Measurements from ENCODE around the gene GGTLC1.

DNA sequence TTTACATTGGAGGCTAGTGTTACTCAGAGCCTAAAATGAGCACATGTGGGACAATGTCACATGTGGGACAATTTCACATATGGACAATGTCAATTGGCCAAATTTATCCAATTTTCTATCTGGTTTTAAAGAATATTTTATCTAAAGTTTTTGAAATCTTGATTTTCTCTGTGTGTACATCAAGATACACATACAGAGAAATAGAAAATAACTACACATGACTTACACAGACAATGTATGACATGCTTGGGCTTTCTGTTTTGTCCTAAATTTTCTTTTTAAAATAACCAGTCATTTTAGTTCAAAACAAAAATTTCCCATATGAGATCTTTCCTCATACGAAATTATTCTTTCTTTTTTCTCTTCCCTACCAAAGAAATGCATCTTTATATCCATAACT is 24.6 kb downstream of the GGTLC1 start:
- TF ChIP-seq, protein P1, sequence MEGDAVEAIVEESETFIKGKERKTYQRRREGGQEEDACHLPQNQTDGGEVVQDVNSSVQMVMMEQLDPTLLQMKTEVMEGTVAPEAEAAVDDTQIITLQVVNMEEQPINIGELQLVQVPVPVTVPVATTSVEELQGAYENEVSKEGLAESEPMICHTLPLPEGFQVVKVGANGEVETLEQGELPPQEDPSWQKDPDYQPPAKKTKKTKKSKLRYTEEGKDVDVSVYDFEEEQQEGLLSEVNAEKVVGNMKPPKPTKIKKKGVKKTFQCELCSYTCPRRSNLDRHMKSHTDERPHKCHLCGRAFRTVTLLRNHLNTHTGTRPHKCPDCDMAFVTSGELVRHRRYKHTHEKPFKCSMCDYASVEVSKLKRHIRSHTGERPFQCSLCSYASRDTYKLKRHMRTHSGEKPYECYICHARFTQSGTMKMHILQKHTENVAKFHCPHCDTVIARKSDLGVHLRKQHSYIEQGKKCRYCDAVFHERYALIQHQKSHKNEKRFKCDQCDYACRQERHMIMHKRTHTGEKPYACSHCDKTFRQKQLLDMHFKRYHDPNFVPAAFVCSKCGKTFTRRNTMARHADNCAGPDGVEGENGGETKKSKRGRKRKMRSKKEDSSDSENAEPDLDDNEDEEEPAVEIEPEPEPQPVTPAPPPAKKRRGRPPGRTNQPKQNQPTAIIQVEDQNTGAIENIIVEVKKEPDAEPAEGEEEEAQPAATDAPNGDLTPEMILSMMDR (IDR thresholded peaks at IDR 0.05; ENCODE audit: low read depth, low read length, poor library complexity, severe bottlenecking) = no peak
- TF ChIP-seq EZH2phosphoT487 (IDR thresholded peaks at IDR 0.05; ENCODE audit: borderline replicate concordance, low read length) = no peak

Measured in DOHH2 (cell line).